Stimulated activated CD4-positive, alpha-beta T cell treated with anti-CD3 and anti-CD28 coated beads, Interleukin-1b, Interleukin-23, amount 100 ng/mL, for 1 hour (primary cell): ENCODE measurements around the gene NEURL3.

Source experiments
- DNase-seq, 2 donors: peaks; one replicate each; pipeline ENCODE4 v3.0.0-alpha.2; 2020; ENCODE audit warnings: low read depth in 2 of 2

Gene NEURL3

GRCh38 chr2:96528006-96528699 lies 23.0 kb upstream of the NEURL3 start:
- peak in 1 of 2 donors; percentile 52 for DNase-seq

- DNase-seq = peak in 1 of 2 donors; percentile 48
Observed at GRCh38 chr2:96527286-96528005, 22.3 kb upstream of the NEURL3 start.

- no peak for DNase-seq
Observed at GRCh38 chr2:96526615-96527285, 21.6 kb upstream of the NEURL3 start.

- DNase-seq = no peak
Observed at GRCh38 chr2:96526101-96526591, 21.0 kb upstream of the NEURL3 start.

GRCh38 chr2:96525211-96525507 lies 20.0 kb upstream of the NEURL3 start:
- DNase-seq = no peak

GRCh38 chr2:96524482-96525210 lies 19.5 kb upstream of the NEURL3 start:
- no peak for DNase-seq

GRCh38 chr2:96523659-96524481 lies 18.7 kb upstream of the NEURL3 start:
- DNase-seq = no peak

GRCh38 chr2:96522304-96523203 lies 17.4 kb upstream of the NEURL3 start:
- no peak for DNase-seq

GRCh38 chr2:96521219-96521618 lies 16.1 kb upstream of the NEURL3 start:
- no peak for DNase-seq

- DNase-seq = no peak
Observed at GRCh38 chr2:96520697-96521096, 15.5 kb upstream of the NEURL3 start.

- DNase-seq = no peak
Observed at GRCh38 chr2:96520231-96520630, 15.1 kb upstream of the NEURL3 start.

GRCh38 chr2:96517079-96517478 lies 11.9 kb upstream of the NEURL3 start:
- DNase-seq = no peak

- DNase-seq = no peak
Observed at GRCh38 chr2:96514521-96514920, 9.4 kb upstream of the NEURL3 start.

- DNase-seq = no peak
Observed at GRCh38 chr2:96512341-96512740, 7.2 kb upstream of the NEURL3 start.

- DNase-seq = no peak
Observed at GRCh38 chr2:96511851-96512250, 6.7 kb upstream of the NEURL3 start.

GRCh38 chr2:96510931-96511595 lies 5.9 kb upstream of the NEURL3 start:
- no peak for DNase-seq

- no peak for DNase-seq
Observed at GRCh38 chr2:96509847-96510230, 4.7 kb upstream of the NEURL3 start.

- DNase-seq = peak in 1 of 2 donors; percentile 44
Observed at GRCh38 chr2:96509114-96509846, 4.1 kb upstream of the NEURL3 start.

GRCh38 chr2:96508521-96509113 lies 3.5 kb upstream of the NEURL3 start:
- no peak for DNase-seq
